Upper lobe of left lung (tissue), 6 donors: ENCODE data around the gene CYB5B. TPM values are rescaled to one million over a fixed set of nuclear protein-coding genes. Genes with fewer than 3 reads are reported as not detected.

ENCODE experiments used
- ATAC-seq, 2 donors: fragments of 200-7000 bp; cut with Tn5 transposase; one replicate each; pipeline ENCODE4 v1.9.1; 2022; ENCODE audit warnings: mild to moderate bottlenecking in 2 of 2, moderate library complexity in 2 of 2; ENCODE audit not compliant: low FRiP score in 2 of 2
- DNase-seq, 2 donors: peaks; one replicate each; pipeline ENCODE4 v3.0.0-alpha.2; 2019 to 2020
- H3K27ac ChIP-seq, 4 donors: fragments of 200-600 bp; sonication (generic); one replicate each; pipeline ENCODE4 v1.5.1; 2016 to 2019
- H3K27me3 ChIP-seq, 4 donors: fragments of 200-600 bp; sonication (generic); one replicate each; pipeline ENCODE4 v1.5.1; 2017 to 2019
- H3K36me3 ChIP-seq, 4 donors: fragments of 200-600 bp; sonication (generic); one replicate each; pipeline ENCODE4 v1.5.1; 2016 to 2019
- H3K4me1 ChIP-seq, 4 donors: fragments of 200-600 bp; sonication (generic); one replicate each; pipeline ENCODE4 v1.5.1; 2018 to 2019
- H3K4me3 ChIP-seq, 4 donors: fragments of 200-600 bp; sonication (generic); one replicate each; pipeline ENCODE4 v1.5.1; 2017 to 2019; ENCODE audit warnings: mild to moderate bottlenecking in 2 of 4, moderate library complexity in 1 of 4
- H3K9me3 ChIP-seq, 4 donors: fragments of 200-600 bp; sonication (generic); one replicate each; pipeline ENCODE4 v1.5.1; 2018 to 2019
- EP300 ChIP-seq, 4 donors: sonication (generic); formaldehyde crosslinking; IDR thresholded peaks; one replicate each; pipeline ENCODE4 v1.5.1; 2017; ENCODE audit warnings: antibody characterized with exemption in 4 of 4, control low read depth in 2 of 4
- POLR2A ChIP-seq, 4 donors: fragments of 450-650 bp; IDR thresholded peaks; one replicate each; pipeline ENCODE4 v1.5.1; 2016 to 2017; ENCODE audit warnings: antibody characterized with exemption in 4 of 4, mild to moderate bottlenecking in 2 of 4
- POLR2AphosphoS5 ChIP-seq, 2 donors: sonication (generic); formaldehyde crosslinking; IDR thresholded peaks; one replicate each; pipeline ENCODE4 v1.5.1; 2017; ENCODE audit warnings: antibody characterized with exemption in 2 of 2
- WGBS, 2 donors: methylation state at CpG; one replicate each; pipeline ENCODE4 v1.1.5; 2017 to 2018; 5-methylcytosine and 5-hydroxymethylcytosine counted together
- total RNA-seq, 6 donors: library from RNA; depleted of rRNA in 4 of 6; stranded (reverse); fragments of >200 nt in 4 of 6; gene quantifications; one replicate each; pipeline versions ENCODE4 v1.1.0 to v1.2.1, GENCODE V29; 2016 to 2021
- TF ChIP-seq, protein P1 (sequence below), 6 experiments: fragments of 450-650 bp in 4 of 6; fragments of 200-600 bp in 2 of 6; sonication (generic) in 2 of 6; IDR thresholded peaks; one replicate each; pipeline ENCODE4 v1.5.1; 2016 to 2019; ENCODE audit warnings: antibody characterized with exemption in 6 of 6
- donor health status: DM: no; HTN: no; CAD: no; lungs with moderate emphysema.
- donor health status: DM: no; HTN: yes; CAD: no; lungs with severe emphysema.

Gene CYB5B
- total RNA-seq, 6 donors from 2014 or later = 25.2 to 93.1 (median 69.4) TPM

DNA sequence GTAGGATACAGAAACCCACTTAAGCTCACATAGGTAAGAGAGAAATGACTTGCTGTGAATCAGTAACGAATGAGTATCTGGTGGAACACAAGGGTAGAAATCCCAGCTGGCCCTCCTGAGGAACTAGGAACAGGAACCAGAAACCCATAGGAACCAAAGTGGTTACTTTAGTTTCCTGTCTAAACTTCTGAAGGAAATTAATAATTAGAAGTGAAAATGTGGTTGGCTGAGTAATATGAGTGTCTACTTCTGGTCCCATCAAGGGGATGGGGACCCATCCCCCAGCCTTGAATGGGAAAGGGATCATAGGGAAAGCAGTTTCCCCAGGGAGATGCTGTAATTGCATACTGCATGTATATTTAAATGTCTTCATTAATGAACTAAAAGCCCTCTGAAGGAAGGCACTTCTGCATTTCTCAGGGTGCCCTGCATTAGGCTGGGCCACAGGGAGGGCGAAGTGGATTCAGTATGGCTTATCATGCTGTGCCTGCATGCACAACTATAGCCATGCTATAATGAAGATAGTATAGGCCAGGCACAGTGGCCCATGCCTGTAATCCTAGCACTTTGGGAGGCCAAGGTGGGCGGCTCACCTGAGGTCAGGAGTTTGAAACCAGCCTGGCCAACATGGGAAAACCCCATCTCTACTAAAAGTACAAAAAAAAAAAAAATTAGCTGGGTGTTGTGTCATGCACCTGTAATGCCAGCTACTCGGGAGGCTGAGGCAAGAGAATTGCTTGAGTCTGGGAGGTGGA is 45.6 kb downstream of the CYB5B start:
- no peaks in the 10 kb centered on the region for H3K36me3 ChIP-seq
- 57 to 72% methylated on average over 4 of the region's 4 CpGs for WGBS, 2 donors
- H3K27me3 ChIP-seq = no peaks in the 10 kb centered on the region
- no peak overlapping the region for H3K27ac ChIP-seq
- H3K4me1 ChIP-seq = peaks cover 14 to 19% (median 15%) of the 10 kb centered on the region in 4 donors
- H3K4me3 ChIP-seq = no peak overlapping the region
- ATAC-seq = peak in 1 of 2 donors; percentile 26
- no peaks in the 10 kb centered on the region for H3K9me3 ChIP-seq
- TF ChIP-seq POLR2AphosphoS5 (IDR thresholded peaks at IDR 0.05) (no peak), POLR2A (IDR thresholded peaks at IDR 0.05) (no peak), EP300 (IDR thresholded peaks at IDR 0.05) (no peak)
- TF ChIP-seq, protein P1, sequence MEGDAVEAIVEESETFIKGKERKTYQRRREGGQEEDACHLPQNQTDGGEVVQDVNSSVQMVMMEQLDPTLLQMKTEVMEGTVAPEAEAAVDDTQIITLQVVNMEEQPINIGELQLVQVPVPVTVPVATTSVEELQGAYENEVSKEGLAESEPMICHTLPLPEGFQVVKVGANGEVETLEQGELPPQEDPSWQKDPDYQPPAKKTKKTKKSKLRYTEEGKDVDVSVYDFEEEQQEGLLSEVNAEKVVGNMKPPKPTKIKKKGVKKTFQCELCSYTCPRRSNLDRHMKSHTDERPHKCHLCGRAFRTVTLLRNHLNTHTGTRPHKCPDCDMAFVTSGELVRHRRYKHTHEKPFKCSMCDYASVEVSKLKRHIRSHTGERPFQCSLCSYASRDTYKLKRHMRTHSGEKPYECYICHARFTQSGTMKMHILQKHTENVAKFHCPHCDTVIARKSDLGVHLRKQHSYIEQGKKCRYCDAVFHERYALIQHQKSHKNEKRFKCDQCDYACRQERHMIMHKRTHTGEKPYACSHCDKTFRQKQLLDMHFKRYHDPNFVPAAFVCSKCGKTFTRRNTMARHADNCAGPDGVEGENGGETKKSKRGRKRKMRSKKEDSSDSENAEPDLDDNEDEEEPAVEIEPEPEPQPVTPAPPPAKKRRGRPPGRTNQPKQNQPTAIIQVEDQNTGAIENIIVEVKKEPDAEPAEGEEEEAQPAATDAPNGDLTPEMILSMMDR (IDR thresholded peaks at IDR 0.05) = no peak
- DNase-seq = no peak

DNA sequence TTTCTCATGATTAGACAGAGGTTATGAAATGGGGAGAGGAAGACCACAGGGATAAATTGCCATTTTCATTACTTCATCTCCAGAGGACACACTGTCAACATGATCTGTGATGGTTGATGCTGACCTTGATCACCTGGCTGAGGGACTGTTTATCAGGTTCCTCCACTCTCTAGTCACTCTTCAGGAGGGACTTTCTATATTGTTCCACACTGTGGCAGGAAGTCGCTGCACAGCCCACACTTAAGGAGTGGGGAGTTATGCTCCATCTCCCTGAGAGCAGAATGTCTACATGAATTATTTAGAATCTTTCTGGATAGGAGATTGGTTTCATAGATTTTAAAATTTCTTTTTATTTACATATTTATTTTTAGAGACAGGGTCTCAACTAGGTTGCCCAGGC is 46.7 kb downstream of the CYB5B start:
- ATAC-seq (no peak), DNase-seq (no peak)
- no peak overlapping the region for H3K4me3 ChIP-seq
- 76 to 83% methylated on average over 1 of the region's 1 CpG for WGBS, 2 donors
- no peak overlapping the region for H3K27ac ChIP-seq
- H3K36me3 ChIP-seq = no peaks in the 10 kb centered on the region
- H3K27me3 ChIP-seq = no peaks in the 10 kb centered on the region
- H3K9me3 ChIP-seq = no peaks in the 10 kb centered on the region
- H3K4me1 ChIP-seq = peaks cover 5 to 9% (median 7%) of the 10 kb centered on the region in 4 donors
- TF ChIP-seq, protein P1 (IDR thresholded peaks at IDR 0.05) = no peak
- TF ChIP-seq POLR2AphosphoS5 (IDR thresholded peaks at IDR 0.05) (no peak), POLR2A (IDR thresholded peaks at IDR 0.05) (no peak), EP300 (IDR thresholded peaks at IDR 0.05) (no peak)

DNA sequence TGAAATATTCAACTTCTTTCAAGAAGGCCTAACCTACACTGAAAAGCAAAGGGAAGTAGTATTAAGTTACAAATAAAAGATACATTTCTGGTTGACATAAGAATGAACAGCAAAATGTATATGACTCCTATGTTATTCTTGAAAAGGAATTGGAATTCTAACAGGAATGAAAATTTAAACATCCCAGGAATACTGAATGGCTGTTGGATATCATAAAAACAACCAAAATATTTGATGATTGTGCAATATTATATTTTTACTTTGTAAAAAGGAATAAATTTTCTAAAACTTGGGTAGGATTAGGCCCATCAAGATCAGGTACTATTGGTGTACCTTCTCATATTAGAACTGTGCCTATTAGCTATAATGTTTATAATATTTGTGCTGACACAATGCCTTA is 50.0 kb downstream of the CYB5B start:
- Histone ChIP-seq H3K27me3 (no peaks in the 10 kb centered on the region), H3K27ac (no peak overlapping the region), H3K36me3 (no peaks in the 10 kb centered on the region), H3K9me3 (no peaks in the 10 kb centered on the region), H3K4me1 (peaks cover 4 to 10% (median 7%) of the 10 kb centered on the region in 4 donors), H3K4me3 (no peak overlapping the region)
- DNase-seq (no peak), ATAC-seq (no peak)
- TF ChIP-seq POLR2A (IDR thresholded peaks at IDR 0.05) (no peak), EP300 (IDR thresholded peaks at IDR 0.05) (no peak), POLR2AphosphoS5 (IDR thresholded peaks at IDR 0.05) (no peak)
- TF ChIP-seq, protein P1 (IDR thresholded peaks at IDR 0.05) = no peak

DNA sequence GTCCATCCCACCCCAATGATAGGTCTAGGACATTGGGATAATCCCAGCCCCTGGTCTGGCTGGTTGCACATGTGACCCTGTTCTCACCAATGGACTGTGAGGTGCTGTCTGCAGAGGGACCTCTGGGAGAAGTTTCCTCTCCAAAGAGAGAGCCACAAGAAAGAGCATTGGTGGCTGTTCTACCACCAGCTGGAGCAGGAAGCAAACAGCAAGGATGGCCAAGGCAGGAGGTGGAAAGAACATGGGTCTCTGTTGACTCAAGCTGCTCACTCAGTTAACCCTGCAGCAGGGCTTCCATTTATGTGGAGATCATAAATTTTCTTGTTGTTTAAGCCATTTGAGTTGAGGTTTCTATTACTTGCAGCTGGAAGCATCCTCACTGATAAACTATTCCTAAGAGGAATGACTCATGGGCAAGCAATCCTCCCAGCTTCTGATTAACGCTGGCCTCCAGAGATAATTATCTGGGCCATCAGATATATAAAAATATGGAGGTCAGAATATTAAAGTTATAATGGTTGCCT is 52.6 kb downstream of the CYB5B start:
- DNase-seq = no peak
- no peak overlapping the region for H3K4me3 ChIP-seq
- peak in 1 of 2 donors; percentile 64 for ATAC-seq
- TF ChIP-seq EP300 (IDR thresholded peaks at IDR 0.05) (no peak), POLR2A (IDR thresholded peaks at IDR 0.05) (no peak), POLR2AphosphoS5 (IDR thresholded peaks at IDR 0.05) (no peak)
- TF ChIP-seq, protein P1 (IDR thresholded peaks at IDR 0.05) = no peak
- H3K27ac ChIP-seq = peak overlapping the region in 1 of 4 donors; percentile 11
- H3K36me3 ChIP-seq = no peaks in the 10 kb centered on the region
- H3K4me1 ChIP-seq = peaks cover 4 to 12% (median 5%) of the 10 kb centered on the region in 4 donors
- no peaks in the 10 kb centered on the region for H3K9me3 ChIP-seq
- WGBS, 2 donors = 11 to 38% methylated on average over 1 of the region's 1 CpG
- H3K27me3 ChIP-seq = no peaks in the 10 kb centered on the region
